GM19099 (cell line): ENCODE data around the gene PDE2A.

ENCODE experiments used
- POLR2A ChIP-seq: IDR thresholded peaks from 3 replicates; pipeline ENCODE4 v1.6.1; 2011; ENCODE audit warnings: low read depth; ENCODE audit not compliant: insufficient read length; ENCODE audit errors: extremely low read depth

The PDE2A gene

GRCh38 chr11:72613450-72613849 lies 60.8 kb downstream of the PDE2A start:
- TF ChIP-seq POLR2A, result no peak

- TF ChIP-seq POLR2A, result no peak
Measured at GRCh38 chr11:72609476-72609875, 64.7 kb downstream of the PDE2A start.

- no peak for TF ChIP-seq POLR2A
Measured at GRCh38 chr11:72609045-72609444, 65.2 kb downstream of the PDE2A start.

- TF ChIP-seq POLR2A, result no peak
Measured at GRCh38 chr11:72607496-72607895, 66.7 kb downstream of the PDE2A start.

- TF ChIP-seq POLR2A, result no peak
Measured at GRCh38 chr11:72606748-72607468, 67.3 kb downstream of the PDE2A start.

GRCh38 chr11:72605973-72606747 lies 68.1 kb downstream of the PDE2A start:
- no peak for TF ChIP-seq POLR2A

GRCh38 chr11:72604256-72604655 lies 70.0 kb downstream of the PDE2A start:
- no peak for TF ChIP-seq POLR2A

- TF ChIP-seq POLR2A, result no peak
Measured at GRCh38 chr11:72602250-72602904, 71.8 kb downstream of the PDE2A start.

- TF ChIP-seq POLR2A, result no peak
Measured at GRCh38 chr11:72600557-72600956, 73.7 kb downstream of the PDE2A start.

- TF ChIP-seq POLR2A, result no peak
Measured at GRCh38 chr11:72599325-72600117, 74.7 kb downstream of the PDE2A start.

- no peak for TF ChIP-seq POLR2A
Measured at GRCh38 chr11:72598906-72599305, 75.3 kb downstream of the PDE2A start.

- TF ChIP-seq POLR2A, result no peak
Measured at GRCh38 chr11:72598466-72598865, 75.8 kb downstream of the PDE2A start.

- no peak for TF ChIP-seq POLR2A
Measured at GRCh38 chr11:72597721-72598120, 76.5 kb downstream of the PDE2A start.

- no peak for TF ChIP-seq POLR2A
Measured at GRCh38 chr11:72595292-72595684, 78.9 kb downstream of the PDE2A start.
